Suppressor macrophage (primary cell): ENCODE data around the gene FXYD5.
A peak's percentile ranks its signal among the peaks of the same experiment; 100 is the strongest.

Experiments used
- DNase-seq, 4 experiments: peaks; one replicate each; pipeline ENCODE4 v3.0.0-alpha.2; 2020 to 2022

Gene FXYD5

DNA sequence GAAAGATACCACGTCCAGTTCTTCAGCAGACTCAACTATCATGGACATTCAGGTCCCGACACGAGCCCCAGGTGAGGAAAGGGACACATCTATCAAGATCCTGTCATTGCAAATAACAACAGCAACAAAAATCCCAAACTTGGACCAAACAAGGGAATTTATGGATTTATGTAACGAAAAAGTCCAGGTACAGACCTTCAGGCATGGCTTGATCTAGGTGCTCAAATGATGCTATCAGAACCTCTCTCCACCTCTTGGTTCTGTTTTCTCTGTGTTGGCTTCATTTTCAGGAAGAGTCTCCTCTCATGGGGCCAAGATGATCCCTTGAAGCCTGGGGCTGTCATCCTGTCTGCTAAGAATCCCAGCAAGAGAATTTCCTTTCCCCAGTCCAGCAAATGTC is 2.9 kb downstream of the FXYD5 start:
- no peak for DNase-seq

DNA sequence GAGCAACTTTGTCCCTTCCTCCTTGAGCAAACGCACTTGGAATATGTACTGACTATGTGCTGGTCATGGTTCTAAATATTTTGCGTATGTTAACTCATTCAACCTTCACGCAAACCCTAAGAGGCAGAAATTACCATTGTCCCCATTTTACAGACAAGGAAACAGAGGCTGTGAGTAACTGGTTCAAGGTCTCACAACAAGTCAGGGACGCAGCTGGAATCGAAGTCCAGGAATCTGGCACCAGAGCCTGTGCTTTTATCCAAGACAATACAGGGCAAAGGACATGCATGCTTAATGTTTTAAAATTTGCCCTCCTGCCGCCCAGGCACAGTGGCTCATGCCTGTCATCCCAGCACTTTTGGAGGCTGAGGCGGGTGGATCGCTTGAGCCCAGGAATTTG is 5.1 kb downstream of the FXYD5 start:
- DNase-seq, result no peak

DNA sequence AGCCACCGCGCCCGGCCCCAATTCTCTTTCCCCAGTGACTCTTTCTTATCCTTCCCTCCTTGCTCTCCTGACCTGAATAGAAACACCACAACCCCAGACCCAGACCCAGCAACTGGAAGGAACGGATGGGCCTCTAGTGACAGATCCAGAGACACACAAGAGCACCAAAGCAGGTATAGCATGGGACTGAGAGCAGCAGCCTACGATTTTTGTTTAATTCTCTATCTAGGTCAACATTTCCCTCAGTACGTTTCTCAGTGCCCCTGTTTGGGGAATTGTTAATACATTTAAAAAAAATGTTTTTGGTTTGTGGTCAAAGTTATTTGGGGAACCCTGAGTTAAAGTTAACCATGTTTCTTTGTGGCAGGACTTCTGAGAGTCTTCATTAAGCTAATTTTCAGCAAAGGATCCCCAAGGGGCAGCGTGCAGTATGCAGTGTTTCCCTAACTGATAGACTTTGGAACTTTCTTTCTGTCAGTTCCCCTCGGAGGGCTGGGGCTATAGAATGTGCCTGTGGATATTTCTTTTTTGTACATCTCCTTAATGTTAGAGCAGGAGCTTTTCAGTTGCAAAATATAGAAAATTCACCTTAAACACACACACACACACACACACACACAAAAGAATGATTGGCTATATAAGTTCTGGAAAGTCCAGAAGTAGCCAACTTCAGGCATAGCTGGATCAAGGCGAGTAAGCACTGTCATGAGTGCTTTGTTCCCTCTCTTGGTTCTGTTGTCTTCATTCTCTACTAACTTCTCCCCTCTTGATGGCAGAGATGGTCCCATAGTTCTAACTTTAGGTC is 6.3 kb downstream of the FXYD5 start:
- no peak for DNase-seq

DNA sequence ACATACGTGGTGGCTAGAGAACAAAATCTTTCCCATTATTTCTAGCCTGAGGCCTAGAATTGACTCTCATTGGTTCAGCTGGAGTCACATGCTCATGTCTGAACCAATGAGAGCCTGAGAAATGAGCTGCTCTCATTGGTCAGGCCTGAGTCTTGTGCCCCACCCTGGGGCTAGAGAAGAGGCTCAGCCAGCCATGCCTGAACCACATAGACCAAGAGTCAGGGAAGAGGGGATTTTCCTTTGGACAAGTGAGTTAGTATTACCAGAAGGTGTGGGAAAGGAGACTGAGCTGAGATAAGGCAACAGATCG is 6.9 kb downstream of the FXYD5 start:
- no peak for DNase-seq

DNA sequence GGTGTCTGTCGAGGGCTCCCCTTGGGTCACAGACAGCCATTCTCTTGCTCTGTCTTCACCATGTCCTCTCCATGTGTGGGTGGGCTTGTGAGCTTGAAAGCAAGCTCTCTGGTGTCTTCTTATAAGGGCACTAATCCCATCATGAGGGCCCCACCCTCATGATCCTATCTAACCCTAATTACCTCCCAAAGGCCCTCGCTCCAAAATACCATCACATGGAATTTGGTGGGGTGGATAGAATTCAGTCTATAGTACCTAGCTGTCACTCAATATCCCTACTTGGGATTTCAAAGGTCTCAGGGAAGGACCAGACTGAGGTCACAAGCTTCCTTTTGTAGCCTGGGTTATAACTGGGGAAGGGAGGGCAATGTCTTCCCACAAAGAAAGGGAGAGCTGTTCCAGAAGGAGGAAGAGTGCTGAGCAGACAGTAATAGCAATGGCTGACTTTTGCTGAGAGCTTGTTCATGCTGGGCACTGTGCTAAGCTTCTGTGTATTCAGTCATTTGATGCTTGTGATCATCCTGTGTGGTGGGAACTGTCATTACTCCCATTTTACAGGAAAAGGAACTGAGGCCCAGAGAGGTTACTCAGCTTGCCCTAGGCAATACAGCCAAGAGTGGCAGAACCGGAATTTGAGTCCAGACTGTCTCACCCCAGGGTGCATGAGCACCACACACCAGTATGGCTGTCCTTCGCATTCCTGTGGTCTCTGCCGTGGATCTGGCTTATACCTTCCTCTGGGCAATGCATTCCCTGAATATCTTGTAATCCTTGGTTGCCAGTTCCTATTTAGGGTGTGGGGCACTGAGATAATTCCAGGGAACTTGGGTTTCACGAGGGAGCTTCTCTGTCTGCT is 8.2 kb downstream of the FXYD5 start:
- no peak for DNase-seq

DNA sequence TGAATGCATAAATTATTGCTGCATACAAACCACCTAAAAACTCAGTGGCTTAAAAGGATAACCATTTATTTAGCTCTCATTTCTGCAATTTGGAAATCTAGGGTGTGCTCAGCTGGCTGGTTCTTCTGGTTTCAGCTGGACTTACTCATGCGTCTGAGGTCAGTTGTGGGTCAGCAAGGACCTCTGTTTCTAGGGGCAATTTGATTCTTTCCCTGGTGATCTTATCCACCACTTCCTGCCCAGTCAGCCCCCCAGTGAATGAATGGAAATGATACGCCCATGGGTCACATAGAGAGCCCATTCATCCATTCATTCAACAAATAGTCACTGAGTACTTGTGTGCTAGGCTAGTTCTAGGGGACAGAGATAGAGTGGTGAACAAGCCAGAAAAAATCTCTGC is 9.9 kb downstream of the FXYD5 start:
- DNase-seq, result no peak

DNA sequence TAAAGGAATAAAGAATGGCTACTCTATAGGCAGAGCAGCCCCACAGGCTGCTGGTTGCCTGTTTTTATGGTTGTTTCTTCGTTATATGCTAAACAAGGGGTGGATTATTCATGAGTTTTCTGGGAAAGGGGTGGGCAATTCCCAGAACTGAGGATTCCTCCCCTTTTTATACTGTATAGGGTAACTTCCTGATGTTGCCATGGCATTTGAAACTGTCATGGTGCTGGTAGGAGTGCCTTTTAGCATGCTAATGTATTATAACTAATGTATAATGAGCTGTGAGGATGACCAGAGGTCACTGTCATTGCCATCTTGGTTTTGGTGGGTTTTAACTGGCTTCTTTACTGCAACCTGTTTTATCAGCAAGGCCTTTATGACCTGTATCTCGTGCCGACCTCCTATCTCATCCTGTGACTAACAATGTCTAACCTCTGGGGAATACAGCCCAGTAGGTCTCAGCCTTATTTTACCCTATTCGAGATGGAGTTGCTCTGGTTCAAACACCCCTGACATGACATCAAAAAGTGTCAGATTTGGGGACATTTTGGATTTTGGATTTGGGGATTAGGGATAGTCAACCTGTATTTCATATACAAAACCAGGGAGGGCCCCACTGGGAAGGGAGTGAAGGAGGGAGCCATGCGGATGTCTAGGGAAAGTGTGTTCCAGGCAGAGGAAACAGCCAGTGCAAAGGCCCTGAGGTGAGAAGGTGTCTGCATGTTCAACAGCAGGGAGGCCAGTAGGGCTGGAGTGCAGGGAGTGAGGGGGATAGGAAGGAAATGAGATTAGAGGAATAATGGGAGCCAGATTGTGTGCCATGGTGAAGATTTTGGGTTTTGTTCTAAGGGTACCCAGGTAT is 10.9 kb downstream of the FXYD5 start:
- DNase-seq, result no peak

DNA sequence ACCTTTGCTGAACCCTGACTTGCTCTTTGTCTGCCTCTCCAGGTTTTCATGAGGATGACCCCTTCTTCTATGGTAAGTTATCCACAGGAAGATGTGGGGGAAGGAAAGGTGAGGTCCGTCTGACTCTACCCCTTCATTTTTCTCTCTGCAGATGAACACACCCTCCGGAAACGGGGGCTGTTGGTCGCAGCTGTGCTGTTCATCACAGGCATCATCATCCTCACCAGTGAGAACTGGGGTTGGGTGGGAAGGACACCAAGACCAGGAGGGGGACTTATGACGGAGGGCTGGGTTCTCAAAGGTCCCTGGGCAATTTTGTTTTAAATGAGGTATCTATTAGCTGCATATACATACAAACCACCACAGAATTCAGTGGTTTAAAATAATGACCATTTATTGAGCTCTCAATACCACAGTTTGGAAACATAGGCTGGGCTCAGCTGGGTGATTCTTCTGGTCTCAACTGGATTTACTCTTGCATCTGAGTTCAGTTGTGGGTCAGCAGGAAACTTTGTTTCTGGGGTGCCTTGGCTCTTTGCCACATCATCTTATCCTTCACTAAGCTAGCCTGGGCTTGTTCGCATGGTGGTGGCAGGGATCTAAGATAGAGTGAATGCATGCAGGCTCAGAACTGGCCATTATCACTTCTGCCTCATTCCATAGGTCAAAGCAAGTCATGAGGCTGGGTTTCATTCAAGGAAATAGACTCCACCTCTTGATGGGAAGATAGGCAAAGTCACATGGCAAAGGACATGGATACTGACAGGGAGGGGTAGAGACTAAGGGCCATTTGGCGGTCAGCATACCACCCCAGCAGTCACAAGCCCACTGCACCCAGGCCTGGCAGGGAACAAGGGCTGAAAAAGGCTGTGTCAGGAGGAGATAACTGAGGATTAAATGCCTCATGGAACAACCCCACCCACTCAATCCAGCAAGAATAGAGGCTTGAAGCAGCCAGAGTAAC is 11.8 kb downstream of the FXYD5 start:
- DNase-seq, result peak in 1 of 4 experiments; percentile 22

DNA sequence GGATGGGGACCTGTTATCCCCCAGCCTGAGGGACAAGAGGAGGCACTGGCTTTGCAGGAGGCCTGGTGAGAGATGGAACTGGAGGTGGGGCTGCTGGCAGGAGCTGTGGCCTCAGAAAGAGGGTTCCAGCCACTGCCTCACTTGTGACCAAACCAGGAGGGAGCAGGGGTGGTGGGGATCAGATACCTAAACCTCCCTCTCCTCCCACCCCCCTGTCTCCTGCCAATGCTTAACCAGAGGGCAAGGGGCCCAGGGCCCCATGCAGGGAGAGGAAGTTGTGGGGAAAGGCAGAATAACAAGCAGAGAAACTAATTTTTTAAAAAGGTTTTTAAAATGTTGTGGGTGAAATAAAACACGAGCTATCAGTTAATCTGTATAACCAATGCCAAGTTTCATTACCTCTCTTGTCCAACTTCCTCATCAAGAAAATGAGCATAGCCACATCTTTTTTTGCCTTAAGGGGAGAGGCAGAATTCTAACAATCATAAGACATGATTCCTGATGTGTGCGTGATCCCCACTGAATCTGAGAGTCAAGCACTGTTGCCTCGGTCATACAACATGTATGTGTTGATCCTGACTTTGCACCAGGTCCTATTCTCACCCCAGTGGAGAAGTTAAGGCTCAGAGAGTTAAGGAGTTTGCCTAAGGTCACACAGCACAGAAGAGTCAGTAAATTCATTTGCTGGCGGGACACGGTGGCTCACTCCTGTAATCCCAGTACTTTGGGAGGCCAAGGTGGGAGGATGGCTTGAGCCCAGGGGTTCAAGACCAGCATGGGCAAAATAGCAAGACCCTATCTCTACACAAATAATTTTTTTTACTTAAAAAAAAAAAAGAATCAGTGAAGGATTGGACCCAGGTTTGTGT is 12.9 kb downstream of the FXYD5 start:
- peak in 3 of 4 experiments; percentile 28 to 63 (median 60) for DNase-seq

DNA sequence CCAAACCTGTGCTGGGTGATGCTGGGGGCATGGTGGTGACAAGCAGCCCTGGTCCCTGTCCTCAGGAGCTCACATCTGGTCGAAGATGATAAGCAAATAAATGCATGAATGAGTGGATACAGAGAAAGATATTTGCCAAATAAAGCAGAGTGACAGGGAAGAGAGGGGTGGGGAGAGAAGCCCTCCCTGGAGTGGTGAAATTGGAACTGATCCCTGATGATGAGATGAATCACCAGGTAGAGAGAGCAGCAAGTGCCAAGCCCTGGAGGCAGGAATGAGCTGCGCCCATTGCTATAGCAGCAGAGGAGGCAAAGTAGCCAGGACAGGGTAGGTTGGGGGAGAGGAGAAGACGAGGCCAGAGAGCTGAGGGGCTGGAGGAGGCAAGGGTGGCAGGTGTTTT is 13.7 kb downstream of the FXYD5 start:
- DNase-seq, result no peak

DNA sequence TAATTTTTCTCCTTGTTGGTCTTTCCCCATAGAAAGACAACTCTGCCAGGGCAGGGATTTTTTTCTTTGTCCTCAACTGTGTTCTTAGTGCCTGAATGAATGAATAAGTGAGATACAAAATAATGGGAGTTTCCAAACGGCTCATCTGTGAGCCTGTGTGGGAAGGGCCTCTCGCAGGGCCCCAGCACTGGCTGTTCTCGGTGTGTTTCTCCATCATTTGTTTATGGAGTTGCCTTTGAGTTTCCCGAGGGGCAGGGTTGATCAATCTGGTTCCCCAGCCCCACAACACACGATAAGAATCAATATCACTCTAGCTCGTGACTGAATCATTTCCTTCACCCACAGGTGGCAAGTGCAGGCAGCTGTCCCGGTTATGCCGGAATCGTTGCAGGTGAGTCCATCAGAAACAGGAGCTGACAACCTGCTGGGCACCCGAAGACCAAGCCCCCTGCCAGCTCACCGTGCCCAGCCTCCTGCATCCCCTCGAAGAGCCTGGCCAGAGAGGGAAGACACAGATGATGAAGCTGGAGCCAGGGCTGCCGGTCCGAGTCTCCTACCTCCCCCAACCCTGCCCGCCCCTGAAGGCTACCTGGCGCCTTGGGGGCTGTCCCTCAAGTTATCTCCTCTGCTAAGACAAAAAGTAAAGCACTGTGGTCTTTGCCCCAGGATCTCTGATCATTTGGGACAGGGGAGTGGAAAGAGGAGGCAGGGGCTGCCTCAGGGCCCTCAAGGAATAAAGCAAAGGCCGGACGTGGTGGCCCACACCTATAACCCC is 14.9 kb downstream of the FXYD5 start:
- DNase-seq, result no peak

DNA sequence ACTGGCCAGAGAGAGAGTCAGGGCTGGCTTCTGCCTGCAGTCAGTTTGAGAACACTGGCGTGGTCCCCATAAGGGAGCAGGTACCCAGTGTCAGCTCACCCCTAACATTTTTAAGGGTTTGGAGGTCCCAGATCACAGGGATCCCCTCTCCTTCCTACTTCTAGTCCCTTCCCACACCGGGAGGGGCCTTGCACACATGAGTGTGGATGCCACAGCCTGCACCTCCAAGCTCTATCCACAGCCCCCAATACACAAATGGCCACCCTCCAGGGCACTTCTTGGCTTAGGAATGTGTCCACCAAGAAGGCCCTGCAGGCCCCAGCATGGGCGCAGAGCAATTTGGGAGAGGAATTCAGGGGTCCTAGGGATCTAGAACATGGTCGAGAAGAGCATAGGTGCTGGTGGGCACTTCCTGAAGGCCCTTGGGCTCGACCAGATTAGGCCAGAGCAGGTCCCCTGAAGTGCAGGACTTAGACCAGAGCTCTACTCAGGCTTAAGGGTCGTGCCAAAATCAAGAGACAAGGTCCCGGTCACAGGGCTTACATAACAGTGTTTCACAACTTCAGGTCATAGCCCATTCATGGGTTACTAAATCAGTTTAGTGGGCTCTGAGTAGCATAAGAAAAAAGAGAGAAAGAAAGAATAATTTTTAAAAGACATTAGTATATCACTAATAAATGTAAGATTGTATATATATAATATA is 16.0 kb downstream of the FXYD5 start:
- peak in 2 of 4 experiments; percentile 51 to 63 for DNase-seq

DNA sequence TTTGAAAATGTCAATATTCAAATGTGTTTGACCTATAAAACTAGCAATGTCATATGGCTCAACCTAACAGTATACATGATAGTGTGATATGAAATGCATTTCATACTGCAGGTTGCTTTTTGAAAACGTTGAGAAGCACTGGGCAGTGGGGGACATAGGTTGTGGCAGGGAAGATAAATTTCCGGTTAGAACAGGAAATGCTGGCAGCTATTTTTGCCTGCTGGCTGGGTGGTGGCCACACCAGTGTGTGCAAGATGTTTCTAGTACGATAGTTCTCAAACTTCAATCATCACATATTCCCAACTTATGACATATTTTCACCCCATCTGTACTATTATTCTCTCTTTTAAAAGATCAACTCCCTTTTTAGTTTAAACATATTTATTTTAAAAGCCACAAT is 17.2 kb downstream of the FXYD5 start:
- peak in 1 of 4 experiments; percentile 21 for DNase-seq

DNA sequence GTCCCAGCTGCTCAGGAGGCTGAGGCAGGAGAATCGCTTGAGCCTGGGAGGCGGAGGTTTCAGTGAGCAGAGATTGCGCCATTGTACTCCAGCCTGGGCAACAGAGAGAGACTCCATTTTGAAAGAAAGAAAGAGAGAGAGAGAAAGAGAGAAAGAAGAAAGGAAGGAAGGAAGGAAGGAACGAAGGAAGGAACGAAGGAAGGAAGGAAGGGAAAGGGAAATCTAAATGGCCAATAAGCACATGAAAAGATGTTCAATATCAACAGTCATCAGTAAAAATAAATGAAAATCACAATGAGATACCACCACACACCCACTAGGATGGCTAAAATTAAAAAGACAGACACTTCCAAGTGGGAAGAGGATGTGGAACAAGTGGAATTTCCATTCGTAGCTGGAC is 19.7 kb downstream of the FXYD5 start:
- DNase-seq, result no peak

DNA sequence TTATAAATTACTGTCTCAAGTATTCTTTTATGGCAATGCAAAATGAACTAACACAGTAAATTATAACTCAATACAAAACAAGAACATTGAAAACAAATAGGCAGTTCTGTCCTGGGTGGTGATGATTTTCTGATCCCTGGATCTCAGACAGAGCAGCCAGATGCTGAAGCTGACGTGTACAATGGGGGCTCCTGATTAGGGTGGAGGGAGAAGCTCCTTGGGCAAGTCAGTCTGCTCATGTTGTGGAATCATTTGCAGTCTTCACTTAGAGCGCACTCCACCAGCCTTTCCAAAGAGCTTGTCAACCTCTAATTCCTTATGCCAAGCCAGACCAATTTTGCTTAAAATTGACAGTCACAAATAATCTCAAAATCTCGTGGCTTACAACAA is 21.6 kb downstream of the FXYD5 start:
- no peak for DNase-seq

DNA sequence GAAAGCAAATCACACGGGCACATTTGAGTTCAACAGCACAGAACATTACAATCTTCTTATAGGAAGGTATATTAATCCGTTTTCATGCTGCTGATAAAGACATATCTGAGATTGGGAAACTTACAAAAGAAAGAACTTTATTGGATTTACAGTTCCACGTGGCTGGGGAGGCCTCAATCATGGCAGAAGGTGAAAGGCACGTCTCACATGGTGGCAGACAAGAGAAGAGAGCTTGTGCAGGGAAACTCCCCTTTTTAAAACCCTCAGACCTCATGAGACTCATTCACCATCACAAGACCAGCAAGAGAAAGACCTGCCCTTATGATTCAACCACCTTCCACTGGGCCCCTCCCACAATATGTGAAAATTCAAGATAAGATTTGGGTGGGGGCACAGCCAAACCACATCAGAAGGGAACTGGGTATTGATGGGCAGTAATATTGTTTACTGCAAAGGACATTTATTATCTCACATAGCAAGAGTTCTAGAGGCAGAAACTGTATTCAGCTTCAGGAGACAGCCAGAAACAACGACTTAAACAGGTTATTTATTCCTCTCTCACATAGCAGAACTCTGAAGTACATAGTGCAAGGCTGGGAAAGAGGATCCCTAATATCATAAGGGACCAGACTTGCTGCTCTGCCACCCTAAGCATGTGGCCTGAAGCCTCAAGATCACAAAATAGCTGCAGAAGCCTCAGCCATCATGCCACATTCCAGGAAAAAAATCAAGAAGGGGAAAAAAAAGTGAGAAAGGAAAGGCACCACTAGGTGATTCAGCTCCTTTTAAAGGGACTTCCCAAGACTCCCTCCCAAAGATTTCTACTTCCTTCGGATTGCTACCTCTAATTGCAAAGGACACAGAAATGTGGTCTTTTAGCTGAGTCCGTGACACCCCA is 23.1 kb downstream of the FXYD5 start:
- no peak for DNase-seq

DNA sequence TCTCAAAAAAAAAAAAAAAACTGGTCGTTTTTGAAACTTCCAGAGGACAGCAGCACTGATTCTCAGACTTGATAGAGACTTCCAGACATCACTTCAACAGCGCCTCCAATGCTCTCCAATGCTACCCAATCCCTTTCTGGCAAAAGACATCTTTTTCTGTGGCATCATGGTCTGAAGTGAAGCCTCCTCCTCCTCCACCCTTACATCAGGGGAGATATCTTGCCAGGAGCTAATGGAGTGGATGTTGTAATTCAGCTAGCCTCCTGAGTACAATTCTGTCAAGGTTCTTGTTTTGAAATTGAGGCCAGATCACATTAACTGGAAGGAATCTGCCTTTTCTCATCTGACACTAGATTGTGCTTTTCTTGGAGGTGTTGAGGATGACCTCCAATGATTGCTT is 24.2 kb downstream of the FXYD5 start:
- peak in 3 of 4 experiments; percentile 25 to 50 (median 30) for DNase-seq

DNA sequence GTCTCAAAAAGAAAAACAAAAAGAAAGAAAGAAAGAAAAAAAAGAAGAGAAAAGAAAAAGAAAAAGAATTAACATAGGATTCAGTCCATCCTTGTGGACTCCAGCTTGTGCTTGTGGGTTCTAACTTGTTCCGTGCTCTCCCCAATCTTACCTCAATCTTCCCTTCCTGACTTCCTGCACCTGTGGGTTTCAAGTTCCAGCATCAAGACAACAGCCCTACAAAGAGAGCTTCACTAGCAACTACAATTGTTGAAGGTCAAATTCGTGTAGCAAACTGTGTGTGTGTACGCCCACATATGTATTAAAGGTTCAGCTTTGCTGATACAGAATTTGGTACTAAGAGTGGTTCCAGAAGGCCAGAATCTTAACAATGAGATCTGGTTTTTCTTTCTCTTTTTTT is 25.3 kb downstream of the FXYD5 start:
- no peak for DNase-seq
